Stimulated activated naive CD8-positive, alpha-beta T cell treated with anti-CD3 and anti-CD28 coated beads, Interleukin-15, Interleukin-2, amounts not matched to agents 100 U/mL and 50 U/mL, for 24 hours (primary cell): Measurements from ENCODE around the gene CNGA4.
"Not testable (repeated sequence)": the region's sequence is repeated elsewhere in the genome, so short reads cannot be mapped to it uniquely, and the experiment has no call there.

ENCODE experiments used
- ATAC-seq: fragments of 150-1000 bp; cut with Tn5 transposase; one replicate; pipeline ENCODE4 v1.10.0; 2021
- DNase-seq: peaks from one replicate; pipeline ENCODE4 v3.0.0; 2021

Gene CNGA4

DNA sequence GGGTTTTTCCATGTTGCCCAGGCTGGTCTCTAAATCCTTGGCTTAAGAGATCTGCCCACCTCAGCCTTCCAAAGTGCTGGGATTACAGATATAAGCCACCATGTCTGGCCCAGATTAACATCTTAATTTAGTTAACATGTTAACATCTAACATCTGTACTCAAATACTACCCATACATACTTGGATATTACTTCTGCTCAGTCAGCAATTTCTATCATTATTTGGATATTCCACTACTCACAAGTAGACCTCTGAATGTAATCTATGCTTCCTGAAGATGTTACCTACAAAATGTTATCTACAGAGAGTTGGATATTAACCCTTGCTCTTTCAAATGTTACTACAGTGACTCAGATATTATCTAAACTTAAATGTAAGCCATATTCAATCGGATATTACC is 24.8 kb downstream of the CNGA4 start:
- no peak for DNase-seq
- ATAC-seq: no peak

DNA sequence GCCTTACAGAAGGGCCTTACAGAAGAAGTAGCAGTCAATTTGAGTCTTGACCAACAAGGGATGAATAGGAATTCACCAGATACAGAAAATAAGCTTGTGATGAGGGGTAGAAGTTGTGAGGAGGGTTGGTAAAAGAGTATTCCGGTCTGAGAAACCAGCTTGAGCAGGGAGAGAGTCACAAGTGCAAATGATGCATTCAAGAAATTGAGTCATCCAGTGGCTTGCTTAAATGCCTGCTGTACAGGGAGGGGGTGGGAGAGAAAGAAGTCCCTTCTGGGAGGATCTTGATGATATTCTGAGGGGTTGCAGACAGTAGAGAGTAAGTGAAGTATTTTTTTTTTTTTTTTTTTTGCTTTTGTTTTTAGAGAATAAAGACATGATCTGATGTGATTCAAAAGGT is 29.9 kb downstream of the CNGA4 start:
- ATAC-seq: no peak
- no peak for DNase-seq

DNA sequence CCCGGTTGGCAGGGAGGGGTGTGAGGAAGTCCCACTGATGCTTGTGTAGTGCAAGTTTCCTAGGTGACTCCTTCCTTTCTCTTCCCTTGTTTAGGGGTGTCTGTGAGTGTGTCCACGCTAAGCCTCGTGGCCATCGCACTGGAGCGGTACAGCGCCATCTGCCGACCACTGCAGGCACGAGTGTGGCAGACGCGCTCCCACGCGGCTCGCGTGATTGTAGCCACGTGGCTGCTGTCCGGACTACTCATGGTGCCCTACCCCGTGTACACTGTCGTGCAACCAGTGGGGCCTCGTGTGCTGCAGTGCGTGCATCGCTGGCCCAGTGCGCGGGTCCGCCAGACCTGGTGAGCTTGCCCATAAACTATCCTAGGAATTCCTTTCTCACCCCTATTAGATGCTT is 31.1 kb downstream of the CNGA4 start:
- DNase-seq (peak; percentile 9), ATAC-seq (no peak)

DNA sequence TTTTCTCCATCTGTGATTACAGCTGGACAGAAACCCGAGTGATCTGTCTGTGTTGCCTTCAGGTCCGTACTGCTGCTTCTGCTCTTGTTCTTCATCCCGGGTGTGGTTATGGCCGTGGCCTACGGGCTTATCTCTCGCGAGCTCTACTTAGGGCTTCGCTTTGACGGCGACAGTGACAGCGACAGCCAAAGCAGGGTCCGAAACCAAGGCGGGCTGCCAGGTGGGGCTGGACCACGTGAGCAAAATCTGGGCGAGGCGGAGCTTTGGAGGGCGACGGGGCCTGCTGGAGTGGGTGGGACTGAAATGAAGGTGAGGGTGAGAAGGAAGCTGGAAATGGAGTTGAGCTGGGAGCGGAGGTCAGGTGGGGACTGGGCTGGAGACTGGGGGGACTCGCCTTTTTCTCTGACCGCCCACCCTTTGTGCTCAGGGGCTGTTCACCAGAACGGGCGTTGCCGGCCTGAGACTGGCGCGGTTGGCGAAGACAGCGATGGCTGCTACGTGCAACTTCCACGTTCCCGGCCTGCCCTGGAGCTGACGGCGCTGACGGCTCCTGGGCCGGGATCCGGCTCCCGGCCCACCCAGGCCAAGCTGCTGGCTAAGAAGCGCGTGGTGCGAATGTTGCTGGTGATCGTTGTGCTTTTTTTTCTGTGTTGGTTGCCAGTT is 31.8 kb downstream of the CNGA4 start:
- ATAC-seq (no peak), DNase-seq (no peak)

- ATAC-seq (no peak), DNase-seq (no peak)
These were observed 32.7 kb downstream of the CNGA4 start for GRCh38 chr11:6271598-6271997.

- ATAC-seq (no peak), DNase-seq (no peak)
These were observed 34.3 kb downstream of the CNGA4 start for GRCh38 chr11:6273188-6273587.

DNA sequence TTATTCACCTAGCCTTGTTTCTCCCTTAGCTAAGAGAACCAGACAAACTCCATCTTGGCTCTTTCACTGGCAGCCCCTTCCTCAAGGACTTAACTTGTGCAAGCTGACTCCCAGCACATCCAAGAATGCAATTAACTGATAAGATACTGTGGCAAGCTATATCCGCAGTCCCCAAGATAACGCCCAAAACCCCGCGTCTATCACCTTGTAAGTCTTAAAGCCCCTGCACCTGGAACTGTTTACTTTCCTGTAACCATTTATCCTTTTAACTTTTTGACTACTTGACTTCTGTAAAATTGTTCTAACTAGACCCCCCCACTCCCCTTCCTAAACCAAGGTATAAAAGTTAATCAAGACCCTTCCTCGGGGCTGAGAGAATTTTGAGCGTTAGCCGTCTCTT is 41.9 kb downstream of the CNGA4 start:
- not testable (repeated sequence) for DNase-seq

DNA sequence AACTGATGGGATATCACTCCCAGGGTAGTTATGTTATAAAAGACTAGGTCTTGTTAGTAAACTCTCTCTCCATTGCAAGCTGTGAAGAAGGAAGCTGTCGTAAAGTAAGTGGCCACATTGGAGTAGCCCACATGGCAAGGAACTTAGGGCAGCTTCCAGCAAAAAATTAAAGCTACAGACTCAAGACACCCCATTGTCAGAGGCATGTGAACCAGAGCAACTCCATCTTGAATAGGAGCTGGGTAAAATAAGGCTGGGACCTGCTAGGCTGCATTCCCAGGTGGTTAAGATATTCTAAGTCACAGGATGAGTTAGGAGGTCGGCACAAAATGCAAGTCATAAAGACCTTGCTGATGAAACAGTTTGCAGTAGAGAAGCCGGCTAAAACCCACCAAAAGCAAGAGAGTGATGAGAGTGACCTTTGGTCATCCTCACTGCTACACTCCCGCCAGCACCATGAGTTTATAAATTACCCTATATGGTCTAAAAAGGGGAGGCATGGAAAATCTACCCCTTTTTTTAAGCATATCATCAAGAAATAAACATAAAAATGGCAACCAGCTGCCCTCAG is 44.6 kb downstream of the CNGA4 start:
- no peak for DNase-seq
- no peak for ATAC-seq

More for the DNA sequence above, 41.9 kb downstream of the CNGA4 start:
- not testable (repeated sequence) for ATAC-seq

GRCh38 chr11:6284250-6284649 is 45.4 kb downstream of the CNGA4 start:
- ATAC-seq: no peak
- no peak for DNase-seq

DNA sequence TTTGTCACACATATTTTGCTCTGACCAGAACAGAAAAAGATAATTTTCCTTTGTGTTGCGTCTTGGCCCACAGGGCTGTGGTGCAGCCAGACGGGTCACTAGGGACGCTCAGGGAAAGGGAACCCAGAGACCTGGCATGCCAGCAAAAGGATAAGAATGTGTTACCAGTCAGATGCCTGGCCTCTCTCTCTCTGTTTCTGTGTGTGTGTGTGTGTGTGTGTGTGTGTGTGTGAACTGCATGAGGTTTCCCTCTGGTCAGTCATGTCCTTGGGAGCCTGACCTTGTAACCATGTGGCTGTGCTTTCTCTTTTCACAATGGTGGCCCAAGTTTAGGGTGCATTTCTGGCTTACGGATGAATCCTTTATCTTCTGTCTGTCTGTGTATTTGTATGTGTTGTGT is 46.1 kb downstream of the CNGA4 start:
- DNase-seq (no peak), ATAC-seq (no peak)
